Prostate gland (tissue), 2 donors: ENCODE results near the gene RBM15.

Source experiments
- CTCF ChIP-seq, 4 experiments: fragments of 200-600 bp in 2 of 4; fragments of 450-650 bp in 2 of 4; sonication (generic) in 2 of 4; IDR thresholded peaks; 1 replicate in 3 of 4; 2 replicates in 1 of 4; pipeline ENCODE4 v1.5.1; 2016 to 2019; ENCODE audit warnings: antibody characterized with exemption in 4 of 4, mild to moderate bottlenecking in 2 of 4, moderate library complexity in 2 of 4
- POLR2A ChIP-seq: fragments of 450-650 bp; IDR thresholded peaks from one replicate; pipeline ENCODE4 v1.6.1; 2016; ENCODE audit warnings: antibody characterized with exemption, mild to moderate bottlenecking
- POLR2AphosphoS5 ChIP-seq: sonication (generic); formaldehyde crosslinking; IDR thresholded peaks from one replicate; pipeline ENCODE4 v1.6.1; 2017; ENCODE audit warnings: antibody characterized with exemption

- TF ChIP-seq CTCF (IDR thresholded peaks at IDR 0.05) (no peak), POLR2AphosphoS5 (no peak), POLR2A (no peak)
Measured at GRCh38 chr1:110345480-110345879, 6.3 kb downstream of the RBM15 start.
